ENCODE data around the gene DAP.

- TF ChIP-seq POLR2AphosphoS5 (IDR thresholded peaks at IDR 0.05; ENCODE audit: low read depth) (no peak), CTCF (conservative IDR thresholded peaks at IDR 0.05; ENCODE audit: low read depth in 2 of 2) (no peak), EZH2 (IDR thresholded peaks at IDR 0.05; ENCODE audit: low read depth, unreplicated experiment) (no peak), CREB1 (CRISPR knock-in tag; IDR thresholded peaks at IDR 0.05; ENCODE audit: low read depth) (no peak), NANOG (IDR thresholded peaks at IDR 0.05; ENCODE audit: borderline replicate concordance) (no peak), EZH2phosphoT487 (IDR thresholded peaks at IDR 0.05; ENCODE audit: unreplicated experiment) (no peak)
- TF ChIP-seq, protein P1, sequence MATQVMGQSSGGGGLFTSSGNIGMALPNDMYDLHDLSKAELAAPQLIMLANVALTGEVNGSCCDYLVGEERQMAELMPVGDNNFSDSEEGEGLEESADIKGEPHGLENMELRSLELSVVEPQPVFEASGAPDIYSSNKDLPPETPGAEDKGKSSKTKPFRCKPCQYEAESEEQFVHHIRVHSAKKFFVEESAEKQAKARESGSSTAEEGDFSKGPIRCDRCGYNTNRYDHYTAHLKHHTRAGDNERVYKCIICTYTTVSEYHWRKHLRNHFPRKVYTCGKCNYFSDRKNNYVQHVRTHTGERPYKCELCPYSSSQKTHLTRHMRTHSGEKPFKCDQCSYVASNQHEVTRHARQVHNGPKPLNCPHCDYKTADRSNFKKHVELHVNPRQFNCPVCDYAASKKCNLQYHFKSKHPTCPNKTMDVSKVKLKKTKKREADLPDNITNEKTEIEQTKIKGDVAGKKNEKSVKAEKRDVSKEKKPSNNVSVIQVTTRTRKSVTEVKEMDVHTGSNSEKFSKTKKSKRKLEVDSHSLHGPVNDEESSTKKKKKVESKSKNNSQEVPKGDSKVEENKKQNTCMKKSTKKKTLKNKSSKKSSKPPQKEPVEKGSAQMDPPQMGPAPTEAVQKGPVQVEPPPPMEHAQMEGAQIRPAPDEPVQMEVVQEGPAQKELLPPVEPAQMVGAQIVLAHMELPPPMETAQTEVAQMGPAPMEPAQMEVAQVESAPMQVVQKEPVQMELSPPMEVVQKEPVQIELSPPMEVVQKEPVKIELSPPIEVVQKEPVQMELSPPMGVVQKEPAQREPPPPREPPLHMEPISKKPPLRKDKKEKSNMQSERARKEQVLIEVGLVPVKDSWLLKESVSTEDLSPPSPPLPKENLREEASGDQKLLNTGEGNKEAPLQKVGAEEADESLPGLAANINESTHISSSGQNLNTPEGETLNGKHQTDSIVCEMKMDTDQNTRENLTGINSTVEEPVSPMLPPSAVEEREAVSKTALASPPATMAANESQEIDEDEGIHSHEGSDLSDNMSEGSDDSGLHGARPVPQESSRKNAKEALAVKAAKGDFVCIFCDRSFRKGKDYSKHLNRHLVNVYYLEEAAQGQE (IDR thresholded peaks at IDR 0.05; ENCODE audit: unreplicated experiment) = no peak
These were observed 24.7 kb downstream of the DAP start for GRCh38 chr5:10736354-10736753.
